ENCODE measurements around the gene CLSTN1.

Gene CLSTN1

GRCh38 chr1:9680091-9680490 lies 143.7 kb downstream of the CLSTN1 start:
- Histone ChIP-seq H3K27me3 (ENCODE audit: control insufficient read depth in 1 of 2, insufficient read depth in 2 of 2, low read length in 2 of 2) (no peaks in the 10 kb centered on the region), H3K9me3 (ENCODE audit: control insufficient read depth in 2 of 2, low read length in 2 of 2) (no peaks in the 10 kb centered on the region), H3K36me3 (ENCODE audit: control insufficient read depth in 2 of 2, insufficient read depth in 2 of 2, low read length in 2 of 2) (no peaks in the 10 kb centered on the region), H3K4me1 (ENCODE audit: control insufficient read depth, insufficient read depth, low read length) (no peaks in the 10 kb centered on the region), H3K4me3 (ENCODE audit: low read length in 2 of 2) (no peak overlapping the region), H3K9ac (ENCODE audit: low read length in 2 of 2) (no peak overlapping the region), H3K27ac (ENCODE audit: low read length) (no peak overlapping the region)

Measured in stomach smooth muscle (tissue), 2 donors.